ENCODE measurements around the gene EFCAB6. TPM values are rescaled to one million over a fixed set of nuclear protein-coding genes. Genes with fewer than 3 reads are reported as not detected.

Gene EFCAB6
- total RNA-seq, 1 donor, result 2.7 TPM

DNA sequence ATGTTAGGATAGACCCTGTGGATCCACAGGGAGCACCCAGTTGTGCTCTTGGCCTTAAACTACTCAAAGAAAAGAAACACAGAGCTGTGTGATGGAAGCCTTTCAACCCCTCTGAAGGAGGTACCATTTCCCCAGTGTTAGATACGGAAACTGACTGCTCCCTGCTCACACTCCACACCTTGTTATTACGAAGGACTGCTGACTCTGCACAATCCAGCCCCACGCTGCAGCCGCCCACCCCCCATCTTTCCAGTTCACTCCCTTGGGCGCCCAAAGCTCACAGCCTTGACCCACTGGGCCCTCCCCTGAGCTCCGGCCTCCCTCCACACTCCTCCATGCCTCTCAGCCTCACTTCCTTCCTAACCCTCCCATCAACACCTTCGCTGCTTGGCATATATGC, 75.5 kb downstream of the EFCAB6 start:
- TF ChIP-seq, protein P1, sequence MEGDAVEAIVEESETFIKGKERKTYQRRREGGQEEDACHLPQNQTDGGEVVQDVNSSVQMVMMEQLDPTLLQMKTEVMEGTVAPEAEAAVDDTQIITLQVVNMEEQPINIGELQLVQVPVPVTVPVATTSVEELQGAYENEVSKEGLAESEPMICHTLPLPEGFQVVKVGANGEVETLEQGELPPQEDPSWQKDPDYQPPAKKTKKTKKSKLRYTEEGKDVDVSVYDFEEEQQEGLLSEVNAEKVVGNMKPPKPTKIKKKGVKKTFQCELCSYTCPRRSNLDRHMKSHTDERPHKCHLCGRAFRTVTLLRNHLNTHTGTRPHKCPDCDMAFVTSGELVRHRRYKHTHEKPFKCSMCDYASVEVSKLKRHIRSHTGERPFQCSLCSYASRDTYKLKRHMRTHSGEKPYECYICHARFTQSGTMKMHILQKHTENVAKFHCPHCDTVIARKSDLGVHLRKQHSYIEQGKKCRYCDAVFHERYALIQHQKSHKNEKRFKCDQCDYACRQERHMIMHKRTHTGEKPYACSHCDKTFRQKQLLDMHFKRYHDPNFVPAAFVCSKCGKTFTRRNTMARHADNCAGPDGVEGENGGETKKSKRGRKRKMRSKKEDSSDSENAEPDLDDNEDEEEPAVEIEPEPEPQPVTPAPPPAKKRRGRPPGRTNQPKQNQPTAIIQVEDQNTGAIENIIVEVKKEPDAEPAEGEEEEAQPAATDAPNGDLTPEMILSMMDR (IDR thresholded peaks at IDR 0.05; ENCODE audit: insufficient read depth, low read length), result no peak
- DNase-seq (ENCODE audit: low read depth), result no peak
- no peak overlapping the region for H3K4me3 ChIP-seq (ENCODE audit: low read depth, low read length)

DNA sequence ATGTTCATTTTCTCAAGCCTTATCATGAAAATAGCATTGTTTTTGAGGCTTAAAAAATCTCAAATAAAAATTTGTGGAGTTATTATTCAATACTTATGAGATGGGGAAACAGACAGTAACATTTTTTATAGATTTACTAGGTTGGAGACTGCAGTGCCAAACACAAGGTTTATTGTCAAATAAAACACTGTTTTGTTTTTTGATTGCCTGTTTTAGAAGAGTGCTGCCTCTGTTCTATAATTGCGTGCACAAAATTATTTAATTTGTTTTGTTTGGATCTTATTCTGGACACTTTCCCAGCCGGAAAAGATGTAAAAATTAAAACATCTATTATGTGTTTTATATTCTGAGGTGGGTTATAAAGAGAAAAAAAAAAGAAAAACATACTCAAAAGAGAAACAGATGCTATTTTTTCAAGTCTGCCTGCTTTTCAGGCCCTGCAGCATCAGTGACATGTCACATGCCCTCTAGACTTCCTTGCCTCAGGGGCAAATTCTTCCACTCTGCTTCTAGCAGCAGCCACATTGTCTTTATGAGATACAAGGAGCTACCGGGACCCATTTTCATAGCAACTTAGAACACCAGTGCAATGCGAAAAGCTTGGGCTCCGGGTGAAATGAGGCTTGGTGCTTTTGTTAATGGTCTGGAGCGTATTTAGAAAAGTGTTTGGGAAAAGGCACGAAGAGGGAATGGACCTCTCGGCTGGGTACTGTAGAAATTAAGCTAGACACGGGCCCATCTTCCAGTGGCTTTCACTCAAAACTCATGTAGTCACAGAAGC, 77.5 kb downstream of the EFCAB6 start:
- H3K4me3 ChIP-seq (ENCODE audit: low read depth, low read length), result no peak overlapping the region
- TF ChIP-seq, protein P1 (IDR thresholded peaks at IDR 0.05; ENCODE audit: insufficient read depth, low read length), result no peak
- no peak for DNase-seq (ENCODE audit: low read depth)

DNA sequence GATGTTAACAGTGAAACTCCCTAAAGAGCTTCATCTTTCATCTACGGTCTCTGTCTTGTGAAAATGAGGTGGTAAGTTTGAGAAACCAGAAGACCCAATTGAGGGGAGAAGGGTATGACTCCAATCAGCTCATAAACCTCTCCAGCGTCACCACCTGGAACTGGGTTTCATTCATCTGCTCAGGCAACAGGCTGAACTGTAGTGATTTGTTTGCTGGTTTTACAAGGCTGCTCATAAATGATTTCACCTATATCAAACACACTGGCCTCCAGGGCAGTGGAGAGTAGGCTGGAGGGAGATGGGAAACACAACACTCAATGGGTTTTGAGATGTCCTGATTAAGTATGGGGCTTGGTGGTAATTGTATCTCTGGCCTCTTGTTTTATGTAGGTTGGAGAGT, 79.0 kb downstream of the EFCAB6 start:
- no peak overlapping the region for H3K4me3 ChIP-seq (ENCODE audit: low read depth, low read length)
- TF ChIP-seq, protein P1 (IDR thresholded peaks at IDR 0.05; ENCODE audit: insufficient read depth, low read length), result no peak
- DNase-seq (ENCODE audit: low read depth), result no peak

DNA sequence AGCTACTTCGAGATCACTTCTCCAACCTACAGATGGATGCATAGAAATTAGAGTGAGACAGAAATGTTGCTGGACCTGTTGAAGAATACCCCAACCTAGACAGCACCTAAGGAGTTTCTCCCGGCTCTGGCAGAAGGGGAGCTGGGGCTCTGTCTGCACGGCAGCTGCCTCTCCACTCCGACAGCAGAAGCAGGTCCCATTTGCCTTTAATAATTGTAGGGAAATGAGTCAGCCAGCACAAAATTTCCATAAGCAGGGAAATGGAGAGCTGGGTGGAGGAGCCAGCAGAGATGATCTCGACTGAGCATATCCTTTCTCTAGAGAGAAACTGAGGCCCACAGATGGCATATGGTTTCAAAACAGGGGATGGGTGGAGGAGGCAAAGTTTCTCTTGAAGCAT, 80.1 kb downstream of the EFCAB6 start:
- H3K4me3 ChIP-seq (ENCODE audit: low read depth, low read length), result no peak overlapping the region
- TF ChIP-seq, protein P1 (IDR thresholded peaks at IDR 0.05; ENCODE audit: insufficient read depth, low read length), result no peak
- DNase-seq (ENCODE audit: low read depth), result no peak

DNA sequence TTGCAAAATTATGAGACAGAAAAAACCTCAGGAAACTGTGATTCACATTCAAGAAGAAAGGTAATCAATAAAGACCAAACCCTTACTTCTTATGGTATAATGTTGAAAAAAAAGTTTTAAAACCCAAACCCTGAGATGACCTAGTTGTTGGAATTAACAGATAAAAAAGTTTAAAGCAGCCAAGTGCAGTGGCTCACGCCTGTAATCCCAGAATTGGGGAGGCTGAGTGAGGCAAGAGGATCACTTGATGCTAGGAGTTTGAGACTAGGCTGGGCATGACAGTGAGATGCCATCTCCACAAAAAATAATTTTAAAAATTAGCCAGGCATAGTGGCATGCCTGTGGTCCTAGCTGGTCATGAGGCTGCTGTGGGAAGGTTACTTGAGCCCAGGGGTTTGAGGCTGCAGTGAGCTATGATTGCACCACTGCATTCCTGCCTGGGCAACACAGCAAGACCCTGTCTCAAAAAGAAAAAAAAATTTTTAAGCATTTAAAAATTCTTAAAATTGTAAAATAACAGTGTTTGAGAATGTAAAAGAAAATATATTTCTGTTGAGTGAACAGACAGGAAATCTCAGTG, 85.1 kb downstream of the EFCAB6 start:
- TF ChIP-seq, protein P1 (IDR thresholded peaks at IDR 0.05; ENCODE audit: insufficient read depth, low read length), result no peak
- no peak for DNase-seq (ENCODE audit: low read depth)
- H3K4me3 ChIP-seq (ENCODE audit: low read depth, low read length), result no peak overlapping the region

DNA sequence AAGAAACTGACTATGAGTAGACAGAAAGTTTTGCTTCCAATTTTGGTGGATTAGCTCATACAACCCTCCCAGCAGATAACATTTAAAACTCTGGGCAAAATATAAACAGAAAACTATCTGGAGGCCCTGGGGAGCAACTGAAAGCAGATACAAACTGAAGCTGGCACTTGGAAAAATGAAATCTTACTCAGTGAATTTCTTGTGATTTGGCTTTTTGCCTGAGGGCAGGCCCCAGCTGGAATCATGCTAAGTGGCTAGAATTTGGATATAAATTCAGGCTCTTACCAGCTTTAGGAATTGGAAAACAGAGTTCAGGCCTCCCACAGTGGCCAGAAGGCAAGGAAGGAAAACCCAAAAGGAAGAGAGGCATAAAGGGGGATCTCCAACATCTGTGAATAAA, 85.8 kb downstream of the EFCAB6 start:
- TF ChIP-seq, protein P1 (IDR thresholded peaks at IDR 0.05; ENCODE audit: insufficient read depth, low read length), result no peak
- DNase-seq (ENCODE audit: low read depth), result peak; percentile 88
- no peak overlapping the region for H3K4me3 ChIP-seq (ENCODE audit: low read depth, low read length)
